ENCODE measurements around the gene EDC4.

DNA sequence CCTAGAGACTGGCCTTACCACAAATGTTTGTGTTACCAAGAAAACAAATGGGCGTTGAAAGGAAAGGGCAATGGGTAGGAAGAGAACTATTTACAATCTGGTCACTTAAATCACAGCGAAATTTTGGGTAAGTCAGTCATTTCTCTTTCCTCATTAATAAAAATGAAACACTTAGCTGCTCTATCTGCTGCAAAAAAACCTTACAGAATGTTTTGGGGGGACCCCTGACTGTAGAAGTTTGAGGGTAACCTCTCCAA, 26.9 kb upstream of the EDC4 start:
- TF ChIP-seq ZC3H4 (CRISPR knock-in tag; IDR thresholded peaks at IDR 0.05; ENCODE audit: borderline replicate concordance), result no peak
- no peak for TF ChIP-seq TAF15 (IDR thresholded peaks at IDR 0.05; ENCODE audit: low read depth, low read length)
- TF ChIP-seq, protein P1, sequence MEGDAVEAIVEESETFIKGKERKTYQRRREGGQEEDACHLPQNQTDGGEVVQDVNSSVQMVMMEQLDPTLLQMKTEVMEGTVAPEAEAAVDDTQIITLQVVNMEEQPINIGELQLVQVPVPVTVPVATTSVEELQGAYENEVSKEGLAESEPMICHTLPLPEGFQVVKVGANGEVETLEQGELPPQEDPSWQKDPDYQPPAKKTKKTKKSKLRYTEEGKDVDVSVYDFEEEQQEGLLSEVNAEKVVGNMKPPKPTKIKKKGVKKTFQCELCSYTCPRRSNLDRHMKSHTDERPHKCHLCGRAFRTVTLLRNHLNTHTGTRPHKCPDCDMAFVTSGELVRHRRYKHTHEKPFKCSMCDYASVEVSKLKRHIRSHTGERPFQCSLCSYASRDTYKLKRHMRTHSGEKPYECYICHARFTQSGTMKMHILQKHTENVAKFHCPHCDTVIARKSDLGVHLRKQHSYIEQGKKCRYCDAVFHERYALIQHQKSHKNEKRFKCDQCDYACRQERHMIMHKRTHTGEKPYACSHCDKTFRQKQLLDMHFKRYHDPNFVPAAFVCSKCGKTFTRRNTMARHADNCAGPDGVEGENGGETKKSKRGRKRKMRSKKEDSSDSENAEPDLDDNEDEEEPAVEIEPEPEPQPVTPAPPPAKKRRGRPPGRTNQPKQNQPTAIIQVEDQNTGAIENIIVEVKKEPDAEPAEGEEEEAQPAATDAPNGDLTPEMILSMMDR (IDR thresholded peaks at IDR 0.05 in 2 of 3, conservative IDR thresholded peaks at IDR 0.05 in 1 of 3; ENCODE audit: insufficient read depth in 2 of 3, low read depth in 1 of 3, low read length in 3 of 3), result no peak
- TF ChIP-seq SETDB1 (IDR thresholded peaks at IDR 0.05; ENCODE audit: low read length), result no peak
- TF ChIP-seq, protein P2, sequence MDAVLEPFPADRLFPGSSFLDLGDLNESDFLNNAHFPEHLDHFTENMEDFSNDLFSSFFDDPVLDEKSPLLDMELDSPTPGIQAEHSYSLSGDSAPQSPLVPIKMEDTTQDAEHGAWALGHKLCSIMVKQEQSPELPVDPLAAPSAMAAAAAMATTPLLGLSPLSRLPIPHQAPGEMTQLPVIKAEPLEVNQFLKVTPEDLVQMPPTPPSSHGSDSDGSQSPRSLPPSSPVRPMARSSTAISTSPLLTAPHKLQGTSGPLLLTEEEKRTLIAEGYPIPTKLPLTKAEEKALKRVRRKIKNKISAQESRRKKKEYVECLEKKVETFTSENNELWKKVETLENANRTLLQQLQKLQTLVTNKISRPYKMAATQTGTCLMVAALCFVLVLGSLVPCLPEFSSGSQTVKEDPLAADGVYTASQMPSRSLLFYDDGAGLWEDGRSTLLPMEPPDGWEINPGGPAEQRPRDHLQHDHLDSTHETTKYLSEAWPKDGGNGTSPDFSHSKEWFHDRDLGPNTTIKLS (IDR thresholded peaks at IDR 0.05; ENCODE audit: borderline replicate concordance, low read depth), result no peak
- TF ChIP-seq, protein P3, sequence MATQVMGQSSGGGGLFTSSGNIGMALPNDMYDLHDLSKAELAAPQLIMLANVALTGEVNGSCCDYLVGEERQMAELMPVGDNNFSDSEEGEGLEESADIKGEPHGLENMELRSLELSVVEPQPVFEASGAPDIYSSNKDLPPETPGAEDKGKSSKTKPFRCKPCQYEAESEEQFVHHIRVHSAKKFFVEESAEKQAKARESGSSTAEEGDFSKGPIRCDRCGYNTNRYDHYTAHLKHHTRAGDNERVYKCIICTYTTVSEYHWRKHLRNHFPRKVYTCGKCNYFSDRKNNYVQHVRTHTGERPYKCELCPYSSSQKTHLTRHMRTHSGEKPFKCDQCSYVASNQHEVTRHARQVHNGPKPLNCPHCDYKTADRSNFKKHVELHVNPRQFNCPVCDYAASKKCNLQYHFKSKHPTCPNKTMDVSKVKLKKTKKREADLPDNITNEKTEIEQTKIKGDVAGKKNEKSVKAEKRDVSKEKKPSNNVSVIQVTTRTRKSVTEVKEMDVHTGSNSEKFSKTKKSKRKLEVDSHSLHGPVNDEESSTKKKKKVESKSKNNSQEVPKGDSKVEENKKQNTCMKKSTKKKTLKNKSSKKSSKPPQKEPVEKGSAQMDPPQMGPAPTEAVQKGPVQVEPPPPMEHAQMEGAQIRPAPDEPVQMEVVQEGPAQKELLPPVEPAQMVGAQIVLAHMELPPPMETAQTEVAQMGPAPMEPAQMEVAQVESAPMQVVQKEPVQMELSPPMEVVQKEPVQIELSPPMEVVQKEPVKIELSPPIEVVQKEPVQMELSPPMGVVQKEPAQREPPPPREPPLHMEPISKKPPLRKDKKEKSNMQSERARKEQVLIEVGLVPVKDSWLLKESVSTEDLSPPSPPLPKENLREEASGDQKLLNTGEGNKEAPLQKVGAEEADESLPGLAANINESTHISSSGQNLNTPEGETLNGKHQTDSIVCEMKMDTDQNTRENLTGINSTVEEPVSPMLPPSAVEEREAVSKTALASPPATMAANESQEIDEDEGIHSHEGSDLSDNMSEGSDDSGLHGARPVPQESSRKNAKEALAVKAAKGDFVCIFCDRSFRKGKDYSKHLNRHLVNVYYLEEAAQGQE (IDR thresholded peaks at IDR 0.05; ENCODE audit: borderline replicate concordance), result no peak
- TF ChIP-seq, protein P3 (CRISPR knock-in tag; IDR thresholded peaks at IDR 0.05; ENCODE audit: low read depth), result no peak
- TF ChIP-seq MTA3 (IDR thresholded peaks at IDR 0.05; ENCODE audit: borderline replicate concordance), result no peak
- TF ChIP-seq, protein P4, sequence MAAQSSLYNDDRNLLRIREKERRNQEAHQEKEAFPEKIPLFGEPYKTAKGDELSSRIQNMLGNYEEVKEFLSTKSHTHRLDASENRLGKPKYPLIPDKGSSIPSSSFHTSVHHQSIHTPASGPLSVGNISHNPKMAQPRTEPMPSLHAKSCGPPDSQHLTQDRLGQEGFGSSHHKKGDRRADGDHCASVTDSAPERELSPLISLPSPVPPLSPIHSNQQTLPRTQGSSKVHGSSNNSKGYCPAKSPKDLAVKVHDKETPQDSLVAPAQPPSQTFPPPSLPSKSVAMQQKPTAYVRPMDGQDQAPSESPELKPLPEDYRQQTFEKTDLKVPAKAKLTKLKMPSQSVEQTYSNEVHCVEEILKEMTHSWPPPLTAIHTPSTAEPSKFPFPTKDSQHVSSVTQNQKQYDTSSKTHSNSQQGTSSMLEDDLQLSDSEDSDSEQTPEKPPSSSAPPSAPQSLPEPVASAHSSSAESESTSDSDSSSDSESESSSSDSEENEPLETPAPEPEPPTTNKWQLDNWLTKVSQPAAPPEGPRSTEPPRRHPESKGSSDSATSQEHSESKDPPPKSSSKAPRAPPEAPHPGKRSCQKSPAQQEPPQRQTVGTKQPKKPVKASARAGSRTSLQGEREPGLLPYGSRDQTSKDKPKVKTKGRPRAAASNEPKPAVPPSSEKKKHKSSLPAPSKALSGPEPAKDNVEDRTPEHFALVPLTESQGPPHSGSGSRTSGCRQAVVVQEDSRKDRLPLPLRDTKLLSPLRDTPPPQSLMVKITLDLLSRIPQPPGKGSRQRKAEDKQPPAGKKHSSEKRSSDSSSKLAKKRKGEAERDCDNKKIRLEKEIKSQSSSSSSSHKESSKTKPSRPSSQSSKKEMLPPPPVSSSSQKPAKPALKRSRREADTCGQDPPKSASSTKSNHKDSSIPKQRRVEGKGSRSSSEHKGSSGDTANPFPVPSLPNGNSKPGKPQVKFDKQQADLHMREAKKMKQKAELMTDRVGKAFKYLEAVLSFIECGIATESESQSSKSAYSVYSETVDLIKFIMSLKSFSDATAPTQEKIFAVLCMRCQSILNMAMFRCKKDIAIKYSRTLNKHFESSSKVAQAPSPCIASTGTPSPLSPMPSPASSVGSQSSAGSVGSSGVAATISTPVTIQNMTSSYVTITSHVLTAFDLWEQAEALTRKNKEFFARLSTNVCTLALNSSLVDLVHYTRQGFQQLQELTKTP (IDR thresholded peaks at IDR 0.05; ENCODE audit: low read depth in 1 of 2, partially characterized antibody in 2 of 2), result no peak
